GM21723 (cell line): ENCODE data around the gene KCTD3.

ENCODE experiments used
- ATAC-seq: cut with Tn5 transposase; IDR thresholded peaks from one replicate; pipeline ENCODE4 v1.9.1; 2021; ENCODE audit warnings: mild to moderate bottlenecking, moderate library complexity; ENCODE audit not compliant: unreplicated experiment

Gene KCTD3

GRCh38 chr1:215605011-215605621, 38.0 kb downstream of the KCTD3 start:
- no peak for ATAC-seq

GRCh38 chr1:215606036-215606435, 38.9 kb downstream of the KCTD3 start:
- ATAC-seq: no peak

GRCh38 chr1:215606564-215607168, 39.6 kb downstream of the KCTD3 start:
- peak; percentile 54 for ATAC-seq

DNA sequence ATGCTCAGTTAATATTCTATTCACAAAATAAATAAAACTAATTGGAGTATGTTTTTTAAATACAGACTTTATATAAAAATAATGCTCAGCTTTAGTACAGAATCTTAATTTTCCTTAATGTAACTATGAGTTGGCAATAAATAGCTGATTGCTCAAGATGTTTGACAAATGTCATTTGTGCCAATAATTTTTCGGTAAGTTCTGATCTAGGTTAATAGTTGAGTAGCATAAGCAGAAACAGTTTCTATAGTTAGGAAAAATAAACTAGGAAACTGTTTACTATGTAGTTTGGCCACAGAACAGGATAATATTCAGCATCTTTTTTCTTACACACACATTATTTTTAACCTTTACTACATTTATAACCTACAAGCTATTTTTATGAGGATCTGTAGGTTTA, 40.3 kb downstream of the KCTD3 start:
- no peak for ATAC-seq

- ATAC-seq: no peak
These were observed 41.5 kb downstream of the KCTD3 start for GRCh38 chr1:215608646-215609045.

DNA sequence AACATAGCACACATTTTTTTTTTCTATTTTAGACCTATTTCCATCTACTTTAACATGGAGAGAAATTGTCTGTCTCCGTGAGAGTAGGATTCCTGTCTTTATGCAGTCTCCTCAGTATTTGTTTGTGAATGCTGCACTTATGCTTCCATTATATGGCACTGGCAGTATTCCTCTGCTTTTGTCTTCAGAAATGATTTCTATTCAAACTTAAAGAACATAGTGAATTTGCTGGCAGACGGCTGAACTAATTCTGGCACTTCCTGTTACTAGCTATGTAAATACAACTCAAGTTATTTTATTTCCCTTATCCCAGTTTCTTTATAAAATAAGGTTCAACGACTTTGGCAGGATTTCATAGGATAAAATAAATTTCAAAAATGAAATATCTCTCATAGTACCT, 45.3 kb downstream of the KCTD3 start:
- no peak for ATAC-seq

- peak; percentile 65 for ATAC-seq
These were observed 50.9 kb downstream of the KCTD3 start for GRCh38 chr1:215617979-215618378.

GRCh38 chr1:215623162-215623561, 56.1 kb downstream of the KCTD3 start:
- ATAC-seq: no peak

GRCh38 chr1:215625949-215626348, 58.8 kb downstream of the KCTD3 start:
- ATAC-seq: no peak

DNA sequence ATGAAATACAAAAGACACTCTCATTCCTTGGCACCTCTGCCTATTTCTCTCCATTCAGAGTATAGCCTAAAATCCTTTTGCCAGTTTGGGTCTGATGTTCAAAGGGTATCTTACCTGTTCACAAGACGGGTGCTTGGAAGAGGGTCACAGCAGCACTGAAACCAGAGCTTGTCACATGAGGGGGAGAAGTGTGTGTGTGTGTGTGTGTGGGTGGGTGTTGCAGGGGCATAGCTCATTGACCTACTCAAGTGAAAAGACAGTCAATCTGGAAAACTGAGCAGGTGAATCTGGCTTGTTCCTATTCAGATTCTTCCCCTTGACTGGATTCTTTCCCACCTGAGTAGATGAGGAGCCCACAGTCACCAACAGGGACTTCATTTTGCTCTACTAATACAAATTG, 63.9 kb downstream of the KCTD3 start:
- ATAC-seq: no peak

DNA sequence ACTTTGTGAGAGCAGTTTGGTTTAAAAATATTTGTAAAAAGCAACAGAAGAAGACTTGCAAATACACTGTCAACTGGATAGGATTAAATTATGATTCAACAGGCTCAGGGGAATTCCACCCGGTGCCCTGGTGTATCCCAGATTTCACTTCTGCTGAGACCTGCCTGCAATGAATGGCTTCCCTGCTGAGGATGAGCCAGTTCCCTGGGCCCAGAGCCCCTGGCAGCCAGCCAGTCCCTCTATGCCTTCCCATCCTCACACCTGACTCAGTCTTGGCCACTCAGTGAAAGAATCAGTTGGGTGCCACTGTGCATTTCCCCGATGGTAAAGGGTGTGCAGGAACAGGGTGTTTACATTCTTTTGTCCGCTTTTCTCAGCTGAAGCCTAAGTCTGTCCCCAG, 64.4 kb downstream of the KCTD3 start:
- no peak for ATAC-seq

- ATAC-seq: no peak
These were observed 68.7 kb downstream of the KCTD3 start for GRCh38 chr1:215635827-215636226.

DNA sequence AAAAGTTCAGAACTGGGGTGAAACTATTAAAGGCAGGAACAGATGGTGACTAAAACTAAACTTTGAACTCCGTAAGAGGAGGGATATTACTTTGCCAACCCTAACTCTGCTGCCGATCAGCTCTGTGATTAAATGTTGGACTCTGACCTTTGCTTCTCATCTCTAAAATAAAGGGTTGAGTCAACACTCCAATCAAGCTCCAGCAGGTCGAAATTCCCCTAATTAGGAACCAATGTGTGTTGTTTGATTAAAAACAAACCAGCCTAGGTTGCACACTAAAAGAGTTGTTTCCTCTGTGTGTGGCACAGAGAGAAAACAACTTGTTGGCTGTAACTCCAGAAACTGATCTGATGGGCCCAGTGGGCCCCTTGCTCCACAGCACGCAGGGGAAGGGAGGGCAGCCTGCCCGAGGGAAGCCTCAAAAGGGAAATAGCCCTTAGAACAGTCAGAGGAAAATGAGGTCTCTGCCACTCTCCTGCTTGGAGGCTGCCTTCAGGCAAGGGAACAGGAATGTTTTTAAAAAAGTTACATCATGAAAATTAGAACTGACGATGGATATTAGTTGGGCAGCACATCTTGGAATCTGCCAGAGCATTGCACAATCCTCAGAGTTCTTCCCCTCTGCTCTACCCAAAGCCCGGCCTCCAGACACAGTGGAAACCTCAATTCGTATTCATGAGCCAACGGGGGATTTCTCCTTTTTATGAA, 69.3 kb downstream of the KCTD3 start:
- ATAC-seq: no peak

- no peak for ATAC-seq
These were observed 70.0 kb downstream of the KCTD3 start for GRCh38 chr1:215637041-215637573.

DNA sequence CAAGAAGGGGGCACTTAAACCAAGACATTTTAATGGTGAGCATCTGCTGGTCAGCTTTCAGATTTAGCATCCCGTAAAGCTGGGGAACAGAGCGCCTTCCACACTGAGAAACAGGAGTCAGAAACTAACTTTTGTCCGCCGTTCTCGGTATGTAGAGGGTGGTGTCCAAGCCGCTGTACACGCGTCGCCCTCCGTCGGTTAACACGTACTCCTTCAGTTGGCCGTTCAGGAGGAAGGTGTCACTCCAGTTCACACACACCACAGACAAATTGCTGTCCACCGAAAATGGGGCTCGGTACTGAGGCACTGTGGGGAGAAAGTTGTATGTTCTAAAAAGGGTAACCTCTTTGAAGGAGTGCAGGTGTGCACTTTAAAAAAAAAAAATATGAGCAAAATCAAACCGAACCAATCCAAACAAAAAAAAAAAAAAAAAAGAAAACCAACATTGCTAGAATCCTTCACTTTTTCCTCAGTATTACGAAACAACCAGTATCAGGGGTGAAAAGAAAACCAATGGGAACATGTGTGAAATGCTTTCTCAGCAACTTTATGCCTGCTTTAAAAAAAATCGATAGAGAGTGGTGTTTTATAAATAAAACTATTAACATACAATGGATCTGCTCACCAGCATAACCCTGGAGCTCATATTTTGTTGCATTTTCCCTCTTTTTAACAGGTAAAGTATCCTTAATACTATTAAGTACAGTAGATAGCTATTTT, 73.5 kb downstream of the KCTD3 start:
- ATAC-seq: no peak

DNA sequence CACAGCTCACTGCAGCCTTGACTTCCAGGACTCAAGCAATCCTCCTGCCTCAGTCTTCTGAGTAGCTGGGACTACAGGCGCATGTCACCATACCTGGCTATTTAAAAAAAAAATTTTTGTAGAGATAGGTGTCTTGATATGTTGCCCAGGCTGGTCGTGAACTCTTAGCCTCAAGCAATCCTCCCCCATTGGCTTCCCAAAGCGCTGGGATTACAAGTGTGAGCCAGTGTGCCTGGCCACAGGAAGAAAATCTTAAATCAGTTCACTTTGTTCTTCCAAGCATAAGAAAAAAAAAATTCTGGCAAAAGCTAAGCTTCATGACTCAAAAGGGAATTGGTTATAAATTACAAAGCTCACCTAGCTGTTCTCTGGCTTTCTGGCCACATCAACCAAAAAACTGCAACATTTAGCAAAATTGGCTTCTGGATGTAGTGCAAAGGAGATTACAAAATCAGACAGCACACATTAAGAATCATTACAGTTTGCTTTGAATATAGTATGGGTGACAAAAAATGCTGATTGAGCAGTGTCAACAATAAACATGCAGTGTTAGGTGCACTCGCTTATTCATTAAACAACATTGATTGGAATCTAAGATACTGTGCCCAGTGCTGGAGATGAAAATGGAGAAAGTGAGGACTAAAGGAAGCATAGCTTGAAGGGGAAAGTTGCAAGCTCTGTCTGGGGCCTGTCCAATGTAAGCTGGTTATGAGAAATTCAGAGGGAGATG, 76.7 kb downstream of the KCTD3 start:
- no peak for ATAC-seq

GRCh38 chr1:215645182-215645581, 78.1 kb downstream of the KCTD3 start:
- ATAC-seq: no peak

DNA sequence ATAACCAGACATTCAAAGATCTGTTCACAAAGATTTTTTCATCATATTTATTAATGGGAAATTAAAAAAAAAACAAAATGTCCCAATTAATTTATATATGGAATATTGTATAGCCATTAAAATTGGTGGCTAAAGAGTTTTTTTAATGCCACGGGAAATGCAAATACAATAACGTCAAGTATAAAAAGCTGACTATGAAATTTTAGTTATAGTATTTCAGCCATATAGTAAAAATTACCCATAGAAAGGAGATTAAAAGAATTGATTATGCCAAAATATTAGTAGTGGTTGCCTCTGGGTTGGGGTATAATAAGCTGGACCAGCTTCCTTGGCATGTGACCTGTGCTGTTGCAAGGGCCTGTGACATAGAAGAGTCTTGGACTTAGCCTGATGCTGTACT, 78.8 kb downstream of the KCTD3 start:
- ATAC-seq: no peak

DNA sequence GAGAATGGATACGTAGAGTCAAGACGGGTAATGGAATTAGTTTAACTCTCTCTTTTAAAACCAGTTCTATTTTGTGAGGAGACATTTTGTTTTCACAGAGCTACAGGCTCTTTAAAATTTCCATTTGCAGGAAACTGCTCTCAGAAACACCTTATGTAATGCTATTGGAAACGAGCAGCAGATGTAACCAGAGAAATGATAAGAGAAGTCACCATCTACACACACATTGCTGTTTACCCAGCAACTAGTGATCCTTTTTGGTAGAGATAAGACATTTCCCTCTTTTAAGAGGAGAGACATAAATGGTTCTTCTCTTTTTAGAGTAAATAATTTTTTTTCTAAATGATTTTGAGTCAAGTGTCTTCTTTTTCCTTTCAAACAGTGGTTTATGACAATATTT, 80.6 kb downstream of the KCTD3 start:
- ATAC-seq: no peak

DNA sequence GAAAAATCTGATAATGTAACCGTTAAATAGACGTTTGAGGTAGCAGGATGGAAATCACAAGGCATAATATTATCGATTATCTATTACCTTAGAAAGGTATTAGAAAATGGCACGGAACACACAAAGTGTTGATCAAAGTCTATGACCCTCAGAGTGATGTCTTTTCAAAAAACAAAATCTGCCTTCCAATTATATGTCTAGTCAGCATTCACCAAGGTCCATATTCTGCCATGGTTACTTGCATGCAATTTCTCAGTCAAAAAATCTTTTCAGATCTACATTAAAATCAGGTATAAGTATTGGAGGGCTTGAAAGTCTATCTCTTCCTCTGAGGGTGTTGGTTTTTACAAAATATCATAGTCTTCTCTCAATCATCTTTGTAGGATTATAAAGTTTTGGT, 81.9 kb downstream of the KCTD3 start:
- no peak for ATAC-seq
